AG04450 (cell line): Measurements from ENCODE around the gene DMD. TPM values are rescaled to one million over a fixed set of nuclear protein-coding genes. Genes with fewer than 3 reads are reported as not detected.

ENCODE experiments used
- CTCF ChIA-PET: fragments of 300-600, 350-600 bp; formaldehyde crosslinking; extraction: SDS; loops from one replicate; lab custom pipeline; 2022; ENCODE audit warnings: antibody characterized with exemption, inconsistent platforms; lab: Charles Lee
- POLR2A ChIA-PET: fragments of 350-600 bp; formaldehyde crosslinking; extraction: SDS; loops from one replicate; lab custom pipeline; 2021; ENCODE audit warnings: antibody characterized with exemption, inconsistent platforms; lab: Yijun Ruan, JAX
- DNase-seq: peaks from one replicate; pipeline ENCODE4 v3.0.0-alpha.2; 2011; ENCODE audit warnings: low read depth, low spot score
- H3K27ac ChIP-seq: one replicate; pipeline ENCODE4 v1.5.1; 2012; ENCODE audit warnings: low read depth, low read length, control low read depth
- H3K27me3 ChIP-seq: one replicate; pipeline ENCODE4 v1.6.0; 2012; ENCODE audit warnings: low read length; ENCODE audit not compliant: control insufficient read depth, insufficient read depth
- H3K4me3 ChIP-seq: 2 replicates; pipeline ENCODE4 v1.5.1; 2011; ENCODE audit warnings: mild to moderate bottlenecking, low read depth, low read length, control low read depth
- H3K9me3 ChIP-seq: 2 replicates; pipeline ENCODE4 v1.5.1; 2012; ENCODE audit warnings: low read length; ENCODE audit not compliant: control insufficient read depth, insufficient read depth
- CTCF ChIP-seq: IDR thresholded peaks from 2 replicates; pipeline ENCODE4 v1.5.1; 2011; ENCODE audit warnings: low read depth, low read length, control low read depth, inconsistent platforms
- polyA plus RNA-seq: library from polyadenylated mRNA; depleted of rRNA; stranded (reverse); fragments of >200 nt; gene quantifications from 2 replicates; pipeline ENCODE4 v1.2.3, GENCODE V29; 2011

Gene DMD
- polyA plus RNA-seq, 1 experiment, result 7.6 TPM

- DNase-seq, result no peak
- CTCF ChIA-PET, result no interaction called here
- Histone ChIP-seq H3K9me3 (no peaks in the 10 kb centered on the region; the same call in 1 of the 2 replicates), H3K27ac (no peak overlapping the region), H3K27me3 (no peaks in the 10 kb centered on the region), H3K4me3 (no peak overlapping the region)
- POLR2A ChIA-PET, result no interaction called here
- TF ChIP-seq CTCF, result no peak
Measured at GRCh38 chrX:32026772-32027171, 1184.6 kb downstream of the DMD start.

GRCh38 chrX:32024072-32024471 lies 1187.3 kb downstream of the DMD start:
- Histone ChIP-seq H3K27me3 (no peaks in the 10 kb centered on the region), H3K9me3 (no peaks in the 10 kb centered on the region; the same call in 1 of the 2 replicates), H3K27ac (no peak overlapping the region), H3K4me3 (no peak overlapping the region)
- POLR2A ChIA-PET, result no interaction called here
- CTCF ChIA-PET, result no interaction called here
- TF ChIP-seq CTCF, result no peak
- DNase-seq, result no peak

- TF ChIP-seq CTCF, result no peak
- Histone ChIP-seq H3K27ac (no peak overlapping the region), H3K4me3 (no peak overlapping the region), H3K27me3 (no peaks in the 10 kb centered on the region), H3K9me3 (no peaks in the 10 kb centered on the region)
- CTCF ChIA-PET, result no interaction called here
- POLR2A ChIA-PET, result no interaction called here
- DNase-seq, result no peak
Measured at GRCh38 chrX:32016195-32016594, 1195.2 kb downstream of the DMD start.

GRCh38 chrX:32010948-32011347 lies 1200.4 kb downstream of the DMD start:
- DNase-seq, result no peak
- POLR2A ChIA-PET, result no interaction called here
- no peaks in the 10 kb centered on the region for H3K27me3 ChIP-seq
- H3K9me3 ChIP-seq, result no peaks in the 10 kb centered on the region
- TF ChIP-seq CTCF, result no peak
- H3K27ac ChIP-seq, result no peak overlapping the region
- H3K4me3 ChIP-seq, result no peak overlapping the region
- CTCF ChIA-PET, result no interaction called here

GRCh38 chrX:32010212-32010611 lies 1201.1 kb downstream of the DMD start:
- TF ChIP-seq CTCF, result no peak
- ChIA-PET POLR2A (no interaction called here), CTCF (no interaction called here)
- Histone ChIP-seq H3K4me3 (no peak overlapping the region), H3K9me3 (no peaks in the 10 kb centered on the region), H3K27ac (no peak overlapping the region), H3K27me3 (no peaks in the 10 kb centered on the region)
- DNase-seq, result no peak
